HG03432 (cell line): ENCODE measurements around the gene GNG4.
"Not testable (repeated sequence)": the region's sequence is repeated elsewhere in the genome, so short reads cannot be mapped to it uniquely, and the experiment has no call there.

ENCODE experiments used
- ATAC-seq: cut with Tn5 transposase; IDR thresholded peaks from one replicate; pipeline ENCODE4 v1.9.1; 2021; ENCODE audit warnings: mild to moderate bottlenecking, moderate library complexity; ENCODE audit not compliant: unreplicated experiment

Gene GNG4

DNA sequence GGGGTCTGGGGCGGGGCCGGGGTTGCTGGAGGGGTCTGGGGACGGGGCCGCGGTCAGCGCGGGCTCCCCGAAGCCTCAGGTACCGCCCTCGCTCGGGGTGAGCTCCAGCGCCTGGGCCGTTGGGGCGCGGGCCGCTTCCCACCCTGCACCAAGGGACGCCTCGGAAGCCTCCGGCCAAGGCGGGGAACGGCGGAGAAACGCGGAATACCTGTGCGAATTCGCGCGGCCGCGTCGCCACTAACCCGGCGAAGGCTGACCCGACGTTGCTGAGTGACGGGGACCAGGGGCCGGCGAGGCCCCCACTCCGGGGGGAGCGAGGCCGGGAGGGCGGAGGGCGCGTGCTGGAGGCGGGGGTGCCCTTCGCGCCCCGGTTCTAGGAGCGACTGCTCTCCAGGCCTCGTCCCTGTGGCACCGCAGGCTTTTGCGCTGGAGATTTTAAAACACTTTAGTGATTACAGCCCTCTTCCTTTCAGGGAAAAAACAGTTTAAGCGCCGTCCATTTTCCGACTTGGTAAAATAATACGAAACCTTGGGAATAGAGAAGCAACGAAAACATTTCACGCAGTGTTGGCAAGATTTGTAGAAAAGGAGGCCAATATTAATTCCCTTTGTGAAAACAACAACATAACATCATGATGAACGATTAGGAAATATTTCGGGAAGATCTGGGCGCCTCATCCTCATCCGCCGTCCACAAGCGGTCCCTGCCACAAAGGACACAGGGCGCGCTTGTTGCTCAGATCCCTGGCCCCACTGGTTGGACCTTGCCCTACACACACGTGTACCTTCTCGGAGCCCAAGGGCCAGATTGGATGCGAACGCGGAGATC, 971 bp upstream of the GNG4 start:
- ATAC-seq, result no peak

DNA sequence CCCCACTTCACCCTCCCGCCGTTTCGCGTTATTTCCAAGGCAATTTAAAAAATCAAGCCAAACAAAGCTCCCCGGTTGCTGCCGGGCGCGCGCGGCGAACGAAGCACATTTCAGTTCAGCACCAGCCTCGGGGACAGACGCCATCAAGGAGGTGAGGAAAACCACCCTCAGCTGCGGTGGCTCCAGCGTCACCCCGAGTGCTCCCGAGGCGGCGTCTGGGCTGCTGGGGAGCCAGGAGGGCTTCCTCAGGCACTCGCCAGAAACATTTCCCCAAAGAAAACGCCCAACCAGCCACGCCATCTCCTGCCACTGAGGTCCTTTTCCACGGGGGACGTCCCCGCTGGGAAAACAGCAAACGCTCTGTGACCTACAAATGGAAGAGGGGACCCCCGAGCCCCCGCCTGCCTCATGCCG, 623 bp downstream of the GNG4 start:
- peak; percentile 74 for ATAC-seq

DNA sequence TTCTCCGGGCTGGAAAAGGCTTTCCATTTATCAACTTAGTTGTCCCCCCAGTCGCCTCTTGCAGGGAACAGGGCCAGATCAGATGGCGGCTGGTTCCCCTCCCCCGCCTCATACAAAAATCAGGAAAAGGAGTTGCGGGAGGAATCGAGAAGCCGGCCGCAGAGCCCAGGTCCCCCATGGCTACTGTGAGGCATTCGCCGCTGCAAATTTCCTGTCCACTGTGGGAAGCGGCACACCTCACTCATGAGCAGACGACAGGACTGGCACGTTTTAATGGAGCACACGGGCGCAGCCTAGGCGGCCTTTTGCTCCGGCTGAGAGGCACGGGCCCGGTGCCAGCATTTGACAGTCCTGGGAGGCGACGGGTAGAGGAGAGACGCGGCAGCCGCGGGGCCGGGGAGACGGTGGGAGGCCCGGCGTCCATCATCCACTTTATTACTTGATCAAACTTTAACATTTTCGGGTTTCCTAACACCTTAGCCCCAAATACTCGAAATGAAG, 1.1 kb downstream of the GNG4 start:
- no peak for ATAC-seq

GRCh38 chr1:235647537-235647936, 2.0 kb downstream of the GNG4 start:
- not testable (repeated sequence) for ATAC-seq

DNA sequence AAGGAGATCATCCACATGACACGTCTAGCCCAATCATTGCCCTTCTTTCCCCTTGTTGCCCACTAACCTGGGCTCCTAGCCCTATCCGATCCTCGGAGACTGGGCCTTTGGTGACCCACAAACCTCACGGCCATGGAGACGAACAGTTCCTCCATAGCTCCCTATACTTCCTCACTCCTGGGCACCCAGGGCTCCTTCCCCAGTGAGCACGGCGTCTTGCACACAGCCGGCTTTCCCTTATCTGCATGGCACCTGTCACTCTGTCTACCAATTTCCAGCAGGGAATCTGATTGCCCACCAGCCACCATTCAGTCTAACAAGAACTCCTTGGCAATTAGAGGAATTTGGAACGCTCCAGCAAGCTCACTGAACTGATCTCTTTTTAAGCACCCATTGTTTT, 3.1 kb downstream of the GNG4 start:
- ATAC-seq, result no peak

DNA sequence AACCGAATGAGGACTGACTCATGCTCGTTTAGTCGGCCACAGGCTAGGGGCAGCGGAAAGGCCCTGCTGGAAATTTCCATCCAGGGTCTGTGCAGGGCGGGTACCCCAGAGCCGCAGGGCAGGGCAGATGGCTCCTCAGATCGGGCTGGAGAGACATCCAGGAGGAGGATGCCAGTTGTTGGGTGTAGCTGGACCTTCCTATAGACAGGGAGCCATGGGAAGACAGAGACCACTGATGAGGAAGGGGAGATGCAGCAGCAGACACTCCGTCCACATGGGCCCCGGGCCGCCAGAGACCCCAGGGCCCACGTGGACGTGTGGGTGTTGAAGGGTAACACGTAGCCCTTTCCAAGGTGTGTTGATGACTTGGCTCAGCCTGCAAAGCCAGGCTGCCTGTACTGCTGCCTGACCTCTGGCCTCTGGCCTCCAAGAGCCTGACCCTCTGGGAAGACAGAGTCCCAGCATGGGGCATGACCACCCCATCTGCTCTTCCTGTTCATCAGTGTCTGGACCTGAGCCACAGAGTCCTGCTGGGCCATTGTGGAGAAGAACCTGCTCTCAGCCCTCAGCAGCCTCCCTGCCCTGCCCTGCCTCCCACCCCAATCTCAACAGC, 4.8 kb downstream of the GNG4 start:
- ATAC-seq, result no peak

DNA sequence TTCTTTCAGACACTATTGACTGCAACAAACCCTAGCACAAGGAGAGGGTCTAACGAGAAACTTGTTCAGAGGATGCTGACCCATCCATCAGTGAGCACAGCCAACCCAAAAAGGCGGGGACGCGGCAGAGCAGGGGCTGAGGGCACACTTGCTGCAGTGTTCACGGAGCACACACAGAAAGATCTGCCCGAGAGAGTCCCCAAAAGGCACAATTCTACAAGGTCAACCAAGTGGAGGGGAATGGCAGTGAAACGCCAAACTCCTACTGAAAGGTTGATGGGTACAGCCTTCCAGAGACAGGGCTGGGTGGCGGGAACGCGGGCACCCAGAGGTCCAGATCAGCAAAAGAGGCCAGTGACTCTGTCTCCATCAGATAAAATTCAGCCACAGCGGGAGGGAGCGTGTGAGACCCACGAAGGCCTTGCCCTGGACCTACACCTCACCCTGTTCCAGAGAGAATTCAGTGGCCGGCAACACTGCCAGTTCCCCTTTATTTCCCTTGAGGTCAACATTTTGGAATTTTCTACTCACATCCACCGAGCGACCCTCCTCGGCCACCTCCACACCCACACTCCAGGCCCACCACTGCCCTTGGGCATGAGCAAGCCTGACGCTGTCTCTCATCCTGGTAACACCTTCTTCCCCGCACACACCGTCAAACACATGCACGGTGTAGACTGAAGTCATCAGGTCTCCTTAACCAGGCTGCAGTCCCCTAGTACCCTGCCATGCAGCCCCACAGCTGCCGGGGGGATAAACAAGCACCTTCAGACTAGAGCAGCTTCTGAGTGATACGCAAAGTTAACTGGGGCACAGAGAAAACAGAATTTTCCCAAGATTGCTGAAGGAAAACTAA, 5.5 kb downstream of the GNG4 start:
- no peak for ATAC-seq

DNA sequence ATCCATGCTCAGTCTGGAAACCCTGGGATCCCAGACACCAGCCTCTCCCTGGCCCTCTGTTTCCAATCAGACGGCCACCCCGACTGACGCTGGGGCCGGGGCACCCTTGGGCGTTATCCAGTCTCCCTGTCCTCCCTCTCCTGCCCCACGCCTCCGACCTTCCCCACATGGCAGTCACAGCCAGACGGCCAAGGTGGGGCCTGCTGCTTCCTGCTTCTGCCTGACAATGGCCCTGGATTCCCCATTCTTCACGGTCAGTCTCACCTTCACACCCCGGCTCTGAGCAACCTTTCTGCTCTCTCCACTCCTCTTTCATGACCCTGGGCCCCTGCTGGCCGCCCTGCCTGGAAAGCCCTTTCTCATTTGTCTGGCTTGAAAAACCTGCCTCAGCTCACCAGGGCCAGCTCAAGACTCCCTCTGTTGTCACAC, 6.6 kb downstream of the GNG4 start:
- ATAC-seq, result peak; percentile 6

DNA sequence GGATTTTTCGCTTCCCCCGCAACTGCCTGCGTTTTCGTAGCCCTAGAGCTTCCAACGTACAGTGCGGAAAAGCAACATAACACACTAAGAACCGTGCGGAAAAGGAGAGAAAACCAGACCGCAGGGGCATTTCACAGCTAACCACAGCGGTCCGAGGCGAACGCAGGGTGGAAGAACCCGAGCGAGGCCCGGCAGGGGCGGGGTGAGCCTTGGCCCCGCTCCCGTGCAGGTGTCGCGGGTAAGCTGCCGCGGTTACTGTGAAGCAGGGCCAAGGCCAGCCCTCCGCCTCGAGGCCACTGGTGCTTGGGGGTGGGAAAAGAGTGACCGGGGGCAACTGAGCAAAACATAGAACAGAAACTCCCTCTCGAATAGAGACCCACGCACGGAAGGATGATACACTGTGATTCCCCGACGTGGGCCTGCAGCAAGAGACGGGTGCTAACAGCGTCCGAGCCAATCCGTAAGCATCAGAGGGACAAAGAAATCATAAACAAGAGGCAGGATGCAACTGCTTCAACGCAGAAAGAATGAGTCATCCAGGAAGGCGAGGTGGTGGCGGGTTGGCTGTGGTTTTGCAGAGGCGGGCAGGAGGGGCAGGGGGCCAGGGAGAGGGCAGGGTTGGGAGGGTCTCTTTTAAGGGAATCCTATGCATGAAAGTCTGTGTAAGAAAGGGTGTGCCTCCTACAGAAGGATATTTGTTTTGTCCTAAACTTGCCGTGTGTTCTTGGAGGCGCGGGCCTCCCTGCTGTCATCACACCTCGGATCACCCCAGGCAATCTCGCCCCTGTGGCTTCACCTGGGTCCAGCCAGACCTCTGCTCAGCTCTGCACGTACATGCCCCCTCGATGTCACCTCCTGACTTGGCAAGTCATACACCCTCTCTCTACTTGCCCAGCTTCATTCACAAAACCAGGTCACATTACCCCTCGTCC, 7.3 kb downstream of the GNG4 start:
- ATAC-seq, result peak; percentile 77

- no peak for ATAC-seq
Measured at GRCh38 chr1:235640580-235640979, 9.0 kb downstream of the GNG4 start.

- ATAC-seq, result no peak
Measured at GRCh38 chr1:235639226-235640205, 10.1 kb downstream of the GNG4 start.

DNA sequence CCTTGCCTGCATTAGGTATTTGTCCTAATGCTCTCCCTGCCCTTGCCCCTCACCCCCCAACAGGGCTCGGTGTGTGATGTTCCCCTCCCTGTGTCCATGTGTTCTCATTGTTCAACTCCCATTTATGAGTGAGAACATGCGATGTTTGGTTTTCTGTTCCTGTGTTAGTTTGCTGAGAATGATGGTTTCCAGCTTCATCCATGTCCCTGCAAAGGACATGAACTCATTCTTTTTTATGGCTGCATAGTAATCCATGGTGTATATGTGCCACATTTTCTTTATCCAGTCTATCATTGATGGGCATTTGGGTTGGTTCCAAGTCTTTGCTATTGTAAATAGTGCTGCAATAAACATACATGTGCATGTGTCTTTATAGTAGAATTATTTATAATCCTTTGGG, 11.0 kb downstream of the GNG4 start:
- not testable (repeated sequence) for ATAC-seq

DNA sequence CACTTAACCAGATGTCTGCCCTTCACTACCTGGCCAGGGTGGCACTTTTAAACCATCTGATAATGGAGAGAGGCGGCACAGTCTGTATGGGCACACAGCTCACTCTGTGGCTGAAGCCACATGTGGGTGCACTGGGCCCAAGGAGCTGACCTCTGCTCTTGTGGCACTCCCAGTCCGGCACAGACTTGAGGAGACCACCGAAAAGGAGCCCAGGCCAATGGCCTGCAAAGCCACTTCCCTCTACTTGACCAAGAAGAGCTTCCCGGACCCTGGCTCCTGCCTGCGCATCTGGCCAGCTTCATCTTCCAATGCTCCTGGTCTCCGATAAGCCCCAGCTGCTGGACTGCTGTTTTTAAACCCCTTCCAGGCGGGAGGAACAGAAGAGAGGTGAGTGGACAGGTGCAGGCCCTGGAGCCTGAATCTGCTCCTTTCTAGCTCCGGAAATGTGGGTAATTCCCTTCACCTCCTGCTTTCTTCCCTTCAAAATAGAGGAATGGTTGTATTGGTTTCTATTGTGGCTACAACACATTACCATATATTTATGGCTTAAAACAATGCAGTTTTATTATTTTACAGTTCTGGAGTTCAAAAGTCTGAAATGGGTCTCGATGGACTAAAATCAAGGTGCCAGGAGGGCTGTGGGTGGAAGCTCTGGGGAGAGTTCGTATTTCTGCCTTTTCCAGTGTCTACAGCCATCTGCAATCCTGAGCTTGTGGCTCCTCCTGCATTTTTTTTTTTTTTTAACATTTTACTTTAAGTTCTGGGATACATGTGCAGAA, 11.6 kb downstream of the GNG4 start:
- no peak for ATAC-seq

GRCh38 chr1:235635938-235636662, 13.5 kb downstream of the GNG4 start:
- ATAC-seq, result no peak

- ATAC-seq, result peak; percentile 78
Measured at GRCh38 chr1:235632506-235633401, 16.8 kb downstream of the GNG4 start.

DNA sequence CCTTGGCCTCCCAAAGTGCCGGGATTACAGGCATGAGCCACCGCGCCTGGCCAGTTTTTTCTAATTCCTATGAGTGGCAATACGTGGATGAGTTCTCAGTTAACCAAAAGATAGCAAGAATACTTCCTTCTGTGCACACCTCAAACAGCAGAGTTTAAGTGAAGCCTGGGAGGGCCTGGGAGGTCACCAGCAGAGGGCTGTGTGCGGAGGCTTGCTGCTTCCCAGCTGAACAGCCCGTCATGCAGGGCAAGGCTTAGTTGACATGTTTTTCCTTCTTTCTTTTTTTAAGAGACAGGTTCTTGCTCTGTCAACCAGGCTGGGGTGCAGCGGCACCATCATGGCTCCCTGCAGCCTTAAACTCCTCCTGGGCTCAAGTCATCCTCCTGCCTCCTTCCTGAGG, 17.8 kb downstream of the GNG4 start:
- ATAC-seq, result no peak
